Measurements from ENCODE around the gene RGS4. TPM values are rescaled to one million over a fixed set of nuclear protein-coding genes. Genes with fewer than 3 reads are reported as not detected.
"Not testable (repeated sequence)": the region's sequence is repeated elsewhere in the genome, so short reads cannot be mapped to it uniquely, and the experiment has no call there.

The RGS4 gene
- total RNA-seq, 1 donor from 2014 or later = 2.1 TPM

DNA sequence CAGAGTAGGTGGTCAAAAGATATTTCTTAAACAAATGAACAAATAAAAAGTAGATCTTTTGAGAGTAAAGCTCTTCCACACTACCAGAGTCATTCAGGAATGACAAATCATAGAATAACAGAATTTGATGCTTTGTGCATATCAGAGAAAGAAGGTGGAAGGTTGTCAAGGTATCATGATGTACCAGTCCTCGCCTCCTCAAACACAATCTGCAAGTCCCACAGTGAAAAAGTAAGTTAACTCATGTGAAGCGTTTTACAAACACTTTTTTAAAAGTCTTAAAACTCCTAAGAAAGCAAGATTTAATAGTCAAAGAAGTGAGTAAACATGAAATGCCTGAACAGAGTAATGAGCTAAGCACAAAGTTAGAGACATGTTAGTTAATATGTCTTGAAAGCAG, 2.5 kb upstream of the RGS4 start:
- no peak for DNase-seq (ENCODE audit: low spot score)

DNA sequence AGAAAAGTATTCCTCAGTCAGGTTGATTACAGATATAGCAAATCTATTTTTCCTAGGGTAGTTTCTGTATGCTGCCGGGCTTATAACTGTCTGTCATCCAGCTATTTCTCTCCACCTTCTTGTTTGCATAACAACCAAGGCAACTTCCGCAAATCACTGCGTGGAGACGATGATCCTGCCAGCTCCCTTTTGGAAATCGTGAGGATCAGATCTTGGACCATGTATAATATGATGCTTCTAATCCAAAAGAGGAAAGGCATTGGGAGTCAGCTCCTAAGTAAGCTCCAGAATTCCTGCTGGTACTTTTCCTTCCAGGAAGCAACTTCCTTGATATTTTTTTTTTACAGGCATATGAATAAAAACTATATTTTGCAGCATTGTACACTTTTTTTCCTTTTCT, 445 bp upstream of the RGS4 start:
- no peak for DNase-seq (ENCODE audit: low spot score)

DNA sequence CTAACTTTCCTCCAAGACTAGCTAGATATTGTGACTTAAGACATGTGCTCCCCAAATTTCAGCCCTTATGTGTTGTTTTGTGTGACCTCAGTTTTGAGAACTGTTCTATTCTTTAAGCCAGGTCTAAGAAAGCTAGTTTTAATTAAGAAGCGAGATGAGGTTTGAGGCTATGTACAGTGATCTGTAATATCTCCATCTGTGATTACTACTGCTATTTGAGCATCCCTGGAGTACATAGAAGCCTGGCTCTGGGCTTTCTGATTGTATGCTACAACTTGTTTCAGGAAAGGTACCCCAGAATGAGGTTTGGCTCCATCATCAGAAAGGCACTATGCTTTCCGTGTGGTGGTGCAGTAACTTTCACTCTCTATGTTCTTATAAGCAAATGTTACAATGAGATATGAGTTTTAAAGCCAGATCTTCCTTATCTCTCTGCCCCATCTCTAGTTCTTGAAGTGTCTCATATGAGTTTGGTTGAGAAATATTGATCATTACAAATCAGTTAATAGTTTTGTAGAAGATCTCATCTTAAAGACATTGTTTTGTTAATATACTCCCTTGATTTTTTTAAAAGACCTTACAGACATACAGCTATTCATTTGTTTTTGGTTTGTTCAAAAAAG, 605 bp downstream of the RGS4 start:
- DNase-seq (ENCODE audit: low spot score) = no peak

DNA sequence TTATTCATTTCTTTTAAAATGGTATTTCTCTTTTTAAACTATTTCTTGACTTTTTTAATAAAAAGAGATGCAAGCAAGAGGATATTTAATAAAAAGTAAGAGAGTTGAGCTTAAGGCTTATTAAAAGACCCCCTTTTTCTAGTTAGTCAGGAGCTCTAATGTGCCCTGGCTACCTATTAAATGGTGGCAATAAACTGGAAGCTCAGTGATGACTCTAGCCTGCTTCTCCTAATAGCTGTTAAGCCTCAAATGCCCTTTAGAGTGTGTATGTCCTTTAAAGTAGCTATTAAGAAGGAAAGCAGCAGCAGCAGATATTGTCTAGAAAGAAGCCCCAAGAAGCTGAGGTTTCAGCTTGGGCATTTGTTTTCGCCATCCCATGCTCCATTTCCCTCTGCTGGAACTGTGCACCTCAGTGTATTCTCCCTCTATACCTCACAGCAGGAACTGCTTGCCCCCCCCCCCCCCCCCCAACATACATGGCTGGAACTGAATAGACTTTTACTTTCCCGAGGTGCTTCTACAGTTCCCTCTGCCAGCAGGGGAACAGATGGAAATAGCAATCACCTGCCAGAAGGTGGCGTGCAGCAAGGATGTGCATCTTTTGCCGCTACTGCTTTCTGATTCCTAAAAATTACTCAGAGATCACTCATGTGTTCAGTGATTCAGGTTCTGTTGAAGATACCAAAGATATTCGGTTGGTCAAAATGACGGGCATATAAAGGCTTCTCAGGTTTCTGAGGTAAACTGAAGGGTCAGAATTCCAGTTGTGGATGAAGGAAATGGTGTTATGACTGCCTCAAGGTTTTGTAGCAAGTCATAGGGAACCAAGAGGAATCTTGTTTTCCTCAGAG, 2.5 kb downstream of the RGS4 start:
- no peak for DNase-seq (ENCODE audit: low spot score)

DNA sequence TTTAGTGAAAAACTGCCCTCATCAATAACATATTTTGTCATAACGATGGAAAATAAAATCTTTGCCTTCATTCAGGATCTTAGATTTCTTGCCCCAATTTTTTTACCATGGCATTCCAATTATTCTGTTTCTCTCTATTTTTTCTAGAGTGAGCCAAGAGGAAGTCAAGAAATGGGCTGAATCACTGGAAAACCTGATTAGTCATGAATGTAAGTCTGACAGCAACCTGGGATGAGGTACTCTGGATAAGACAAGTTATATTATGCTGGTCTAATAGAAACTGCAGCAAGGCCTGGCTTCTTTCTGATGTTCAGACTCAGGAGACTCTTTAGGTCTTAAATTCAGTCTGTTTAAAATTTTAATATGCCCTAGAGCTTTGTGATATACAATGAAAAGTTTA, 3.5 kb downstream of the RGS4 start:
- no peak for DNase-seq (ENCODE audit: low spot score)

DNA sequence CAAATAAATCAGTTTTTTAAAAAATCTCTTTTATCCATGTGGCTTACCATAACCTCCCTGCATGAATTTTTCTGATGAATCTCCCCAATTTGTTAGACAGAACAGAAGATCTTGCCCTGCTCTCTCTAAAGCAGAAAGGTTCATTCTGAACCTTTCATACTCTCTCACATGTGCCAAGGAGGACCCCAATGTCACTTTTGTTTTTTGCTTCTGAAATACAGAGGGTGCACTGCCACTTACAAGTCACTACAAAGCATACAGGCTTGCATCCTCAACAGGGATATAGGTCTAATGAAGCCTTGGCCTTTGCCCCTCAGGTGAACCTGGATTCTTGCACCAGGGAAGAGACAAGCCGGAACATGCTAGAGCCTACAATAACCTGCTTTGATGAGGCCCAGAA, 4.8 kb downstream of the RGS4 start:
- no peak for DNase-seq (ENCODE audit: low spot score)

DNA sequence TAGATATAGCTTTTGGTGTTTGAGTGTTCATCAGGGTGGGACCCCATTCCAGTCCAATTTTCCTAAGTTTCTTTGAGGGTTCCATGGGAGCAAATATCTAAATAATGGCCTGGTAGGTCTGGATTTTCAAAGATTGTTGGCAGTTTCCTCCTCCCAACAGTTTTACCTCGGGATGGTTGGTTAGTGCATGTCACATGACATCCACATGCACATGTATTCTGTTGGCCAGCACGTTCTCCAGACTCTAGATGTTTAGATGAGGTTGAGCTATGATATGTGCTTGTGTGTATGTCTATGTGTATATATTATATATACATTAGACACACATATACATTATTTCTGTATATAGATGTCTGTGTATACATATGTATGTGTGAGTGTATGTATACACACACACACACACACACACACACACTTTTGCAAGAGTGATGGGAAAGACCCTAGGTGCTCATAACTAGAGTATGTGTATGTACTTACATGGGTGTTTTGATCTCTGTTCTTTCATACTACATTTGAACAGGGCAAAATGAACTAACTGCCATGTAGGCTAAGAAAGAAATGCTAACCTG, 5.6 kb downstream of the RGS4 start:
- DNase-seq (ENCODE audit: low spot score) = no peak

DNA sequence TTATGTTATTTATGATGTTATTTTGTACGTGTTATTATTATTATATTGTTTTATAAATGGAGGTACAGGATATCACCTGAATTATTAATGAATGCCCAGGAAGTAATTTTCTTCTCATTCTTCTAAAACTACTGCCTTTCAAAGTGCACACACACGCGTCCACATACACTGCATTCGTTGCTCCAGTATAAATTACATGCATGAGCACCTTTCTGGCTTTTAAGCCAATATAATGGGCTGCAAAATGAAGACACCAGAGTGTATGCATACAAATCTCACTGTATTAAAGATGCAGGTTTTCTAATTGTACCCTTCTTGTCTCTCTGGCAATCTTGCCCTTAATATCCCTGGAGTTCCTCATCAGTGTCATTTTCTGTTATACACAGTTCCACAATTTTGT, 6.9 kb downstream of the RGS4 start:
- DNase-seq (ENCODE audit: low spot score) = no peak

DNA sequence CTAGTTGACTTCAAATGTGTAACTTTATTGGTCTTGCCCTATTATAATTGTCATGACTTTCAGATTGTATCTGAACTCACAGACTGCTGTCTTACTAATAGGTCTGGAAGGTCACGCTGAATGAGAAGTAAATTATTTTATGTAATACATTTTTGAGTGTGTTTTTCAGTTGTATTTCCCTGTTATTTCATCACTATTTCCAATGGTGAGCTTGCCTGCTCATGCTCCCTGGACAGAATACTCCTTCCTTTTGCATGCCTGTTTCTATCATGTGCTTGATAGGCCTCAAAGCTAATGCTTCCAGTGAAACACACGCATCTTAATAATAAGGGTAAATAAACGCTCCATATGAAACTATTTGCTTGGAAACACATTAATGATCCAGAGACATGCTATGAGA, 7.3 kb downstream of the RGS4 start:
- no peak for DNase-seq (ENCODE audit: low spot score)

DNA sequence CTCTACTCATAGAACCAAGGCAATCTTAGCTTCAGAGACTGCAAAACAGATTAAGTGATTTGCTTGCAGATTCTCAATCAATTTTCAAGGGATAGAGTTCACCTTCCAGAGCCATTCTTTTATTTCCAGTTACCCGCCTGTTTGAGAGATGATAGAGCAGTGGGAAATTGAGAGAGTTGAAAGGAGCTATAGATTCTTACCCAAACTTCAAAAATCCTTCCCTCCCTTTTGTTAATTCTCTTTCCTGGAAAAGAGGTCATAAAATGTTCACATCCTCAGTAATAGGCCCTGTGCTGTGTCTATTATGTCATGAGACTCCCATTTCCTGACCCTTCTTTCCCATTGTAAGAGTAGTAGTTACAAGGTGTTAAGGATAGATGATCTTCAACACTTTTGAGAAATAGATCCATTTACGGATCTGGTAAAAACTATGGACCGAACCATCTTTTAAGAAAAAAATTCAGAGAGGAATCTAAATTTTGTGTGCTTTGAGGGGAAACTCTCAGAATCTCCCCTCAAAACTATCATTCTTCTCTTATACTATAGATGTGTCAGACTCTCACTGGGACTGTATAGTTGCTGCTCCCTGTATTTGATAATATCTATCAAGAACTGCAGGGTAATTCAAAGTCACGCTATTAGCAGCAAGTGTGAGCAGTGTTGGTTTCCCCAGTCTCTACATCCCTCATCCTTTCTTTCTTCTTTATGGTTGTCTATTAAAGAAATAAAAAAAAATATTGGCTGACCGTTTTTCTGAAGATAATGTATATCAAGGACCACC, 8.0 kb downstream of the RGS4 start:
- DNase-seq (ENCODE audit: low spot score) = no peak

DNA sequence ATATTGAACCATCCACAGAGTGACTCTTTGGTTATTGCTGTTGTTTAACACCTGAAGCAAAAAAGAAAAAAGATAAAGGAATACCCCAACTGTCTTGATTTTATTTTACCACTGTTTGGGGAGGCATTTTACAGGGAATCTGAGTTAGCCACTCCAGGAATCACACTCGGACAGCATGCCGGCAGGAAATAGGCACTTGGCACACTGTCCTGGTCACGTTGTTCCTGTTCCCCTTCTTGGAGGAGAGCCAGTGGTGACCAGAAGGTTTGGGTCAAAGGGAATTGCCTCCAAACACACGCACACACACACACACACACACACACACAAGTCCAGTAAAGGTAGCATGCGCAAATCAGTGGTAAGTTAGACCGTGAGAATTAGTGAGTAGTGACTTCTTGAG, 13.8 kb downstream of the RGS4 start:
- no peak for DNase-seq (ENCODE audit: low spot score)

DNA sequence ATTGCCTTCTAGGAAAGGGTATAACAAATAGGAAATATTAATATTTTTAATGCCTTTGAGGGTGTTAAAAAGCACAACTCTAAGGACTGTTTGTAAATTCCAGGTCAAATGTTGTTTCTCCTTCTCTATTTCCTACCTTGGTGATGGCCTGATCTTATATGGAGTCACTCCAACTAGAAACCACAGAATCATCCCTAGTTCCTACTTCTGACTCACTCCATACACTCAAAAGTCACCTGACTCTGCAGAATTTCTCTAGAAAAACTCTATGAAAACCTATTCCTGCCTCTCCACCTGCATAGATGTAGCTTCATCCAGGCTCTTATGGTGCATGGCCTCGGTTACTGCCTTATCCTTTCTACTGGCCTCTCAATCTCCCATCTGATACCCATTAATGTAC, 14.5 kb downstream of the RGS4 start:
- no peak for DNase-seq (ENCODE audit: low spot score)

DNA sequence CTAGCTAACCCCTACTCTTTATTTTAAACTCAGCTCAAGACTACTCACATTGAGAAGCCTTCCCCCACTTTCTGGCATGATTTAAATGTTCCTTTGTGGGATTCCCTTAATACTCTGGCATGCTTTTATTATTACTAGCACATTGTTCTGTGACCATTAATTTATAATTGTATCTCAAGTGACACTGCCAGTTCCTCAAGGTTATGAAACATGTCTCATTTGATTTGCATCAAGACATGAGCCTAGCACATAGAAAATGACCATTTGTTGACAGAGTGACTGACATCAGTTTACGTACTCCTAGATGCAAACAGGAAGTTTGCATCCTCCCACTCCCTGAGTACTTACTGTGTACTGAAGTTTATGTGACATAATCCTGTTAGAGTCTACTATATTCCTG, 15.2 kb downstream of the RGS4 start:
- DNase-seq (ENCODE audit: low spot score) = no peak

DNA sequence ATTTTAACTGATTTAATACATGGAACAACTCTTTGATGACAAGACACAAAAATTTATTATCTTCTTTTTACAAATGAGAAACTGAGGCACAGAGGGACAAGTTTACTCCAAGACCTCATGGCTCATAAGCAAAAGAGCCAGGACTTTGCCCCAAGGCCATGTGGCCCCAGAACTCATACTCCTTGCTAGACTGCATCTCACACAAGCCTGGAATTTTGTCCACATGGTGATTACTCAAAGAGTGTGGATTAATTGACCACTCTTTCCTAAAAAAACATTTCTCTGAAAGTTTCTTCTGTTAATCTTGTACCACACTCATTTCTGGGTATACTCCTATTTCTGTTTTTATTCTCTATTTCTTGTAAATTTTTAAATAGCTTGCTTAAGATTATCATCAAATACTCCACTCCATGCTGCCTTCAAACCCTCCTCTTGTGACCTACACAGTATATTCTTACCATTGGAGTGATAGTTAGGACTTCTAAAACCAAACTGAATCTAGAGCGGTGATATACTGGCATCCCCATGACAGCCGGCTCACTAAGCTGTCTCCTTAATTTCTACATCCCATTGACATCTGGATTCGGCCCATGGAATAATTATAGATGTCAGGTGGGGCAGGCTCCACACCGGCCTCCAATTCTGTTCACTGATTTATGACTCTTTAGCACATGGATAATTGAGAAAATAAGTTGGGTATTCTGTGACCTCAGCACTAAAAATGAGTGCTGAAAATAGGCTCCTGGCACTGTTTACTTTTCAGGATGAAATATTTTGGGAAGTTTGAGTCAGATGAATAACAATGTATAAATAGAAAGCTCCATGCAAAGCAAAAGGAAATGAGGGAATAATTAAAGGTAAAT, 16.1 kb downstream of the RGS4 start:
- DNase-seq (ENCODE audit: low spot score) = no peak

DNA sequence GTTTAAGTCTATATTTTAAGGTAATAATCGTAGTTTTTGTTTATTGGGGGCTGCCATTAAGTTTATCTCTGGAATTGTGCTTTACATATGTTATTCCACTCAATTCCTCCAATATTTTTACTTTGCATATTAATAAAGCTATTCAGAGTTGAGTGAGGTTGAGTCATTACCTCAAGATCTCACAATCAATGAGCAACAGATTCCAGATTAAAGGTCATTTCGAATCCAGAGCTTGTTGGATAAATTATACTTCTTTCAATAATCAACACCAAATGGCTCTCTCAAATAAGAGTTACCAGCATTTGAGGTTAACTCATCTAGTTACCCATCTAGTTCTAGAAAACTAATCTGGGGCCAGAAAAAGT, 16.7 kb downstream of the RGS4 start:
- no peak for DNase-seq (ENCODE audit: low spot score)

DNA sequence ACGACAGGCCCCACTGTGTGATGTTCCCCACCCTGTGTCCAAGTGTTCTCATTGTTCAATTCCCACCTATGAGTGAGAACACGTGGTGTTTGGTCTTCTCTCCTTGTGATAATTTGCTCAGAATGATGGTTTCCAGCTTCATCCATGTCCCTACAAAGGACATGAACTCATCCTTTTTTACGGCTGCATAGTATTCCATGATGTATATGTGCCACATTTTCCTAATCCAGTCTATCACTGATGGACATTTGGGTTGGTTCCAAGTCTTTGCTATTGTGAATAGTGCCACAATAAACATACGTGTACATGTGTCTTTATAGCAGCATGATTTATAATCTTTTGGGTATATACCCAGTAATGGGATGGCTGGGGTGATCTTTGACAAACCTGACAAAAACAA, 20.0 kb downstream of the RGS4 start:
- not testable (repeated sequence) for DNase-seq (ENCODE audit: low spot score)

DNA sequence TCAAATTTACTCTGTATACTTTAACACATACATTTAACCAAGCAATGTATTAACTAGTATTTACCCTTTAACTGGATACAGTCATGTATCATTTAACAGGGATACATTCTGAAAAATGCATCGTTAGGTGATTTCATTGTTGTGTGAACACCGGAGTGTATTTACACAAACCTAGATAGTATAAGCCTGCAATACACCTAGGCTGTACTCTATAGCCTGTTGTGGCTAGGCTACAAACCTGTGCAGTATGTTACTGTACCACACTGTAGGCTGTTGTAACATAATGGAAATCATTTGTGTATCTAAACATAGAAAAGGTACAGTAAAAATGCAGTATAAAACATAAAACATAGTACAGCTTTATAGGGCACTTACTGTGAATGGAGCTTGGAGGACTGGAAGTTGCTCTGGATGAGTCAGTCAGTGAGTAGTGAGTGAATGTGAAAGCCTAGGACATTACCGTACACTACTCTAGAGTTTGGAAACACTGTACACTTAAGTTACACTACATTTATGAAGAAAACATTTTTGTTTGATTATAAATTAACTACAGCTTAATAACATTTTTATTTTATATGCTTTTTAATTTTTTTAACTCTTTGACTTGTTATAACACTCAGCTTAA, 21.3 kb downstream of the RGS4 start:
- DNase-seq (ENCODE audit: low spot score) = no peak

DNA sequence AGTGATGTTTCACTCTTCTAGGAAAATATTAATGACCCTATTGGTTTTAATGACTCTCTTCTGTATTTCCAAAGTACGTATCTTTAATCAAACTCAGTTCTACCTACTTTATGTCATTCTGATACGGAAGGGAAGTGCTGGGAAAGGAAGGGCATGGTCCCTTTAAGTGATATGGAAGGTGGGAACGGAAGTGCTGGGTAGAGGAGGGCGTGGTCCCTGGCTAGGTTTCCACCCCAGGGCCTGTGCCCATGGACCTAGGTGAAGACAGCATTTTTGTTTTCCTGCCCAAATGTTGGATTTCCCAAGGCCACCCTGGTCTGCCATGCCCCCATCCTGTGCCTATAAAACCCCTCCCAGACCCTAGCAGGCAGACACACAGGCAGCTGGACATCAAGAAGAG, 24.0 kb downstream of the RGS4 start:
- DNase-seq (ENCODE audit: low spot score) = no peak

DNA sequence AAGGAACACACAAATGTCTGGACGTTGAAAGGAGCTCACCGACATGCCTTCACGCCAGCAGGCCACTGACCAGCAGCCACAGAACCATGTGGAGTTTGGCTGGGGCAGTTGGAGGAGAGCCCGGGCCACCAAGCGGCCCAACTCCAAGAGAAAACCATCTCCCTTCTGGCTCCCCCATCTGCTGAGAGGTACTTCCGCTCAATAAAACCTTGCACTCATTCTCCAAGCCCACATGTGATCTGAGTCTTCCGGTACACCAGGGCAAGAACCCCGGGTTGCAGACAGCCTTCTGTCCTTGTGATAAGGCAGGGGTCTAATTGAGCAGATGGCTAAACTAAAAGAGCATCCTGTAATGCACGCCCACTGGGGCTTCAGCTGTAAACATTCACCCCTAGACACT, 24.4 kb downstream of the RGS4 start:
- DNase-seq (ENCODE audit: low spot score) = no peak

DNA sequence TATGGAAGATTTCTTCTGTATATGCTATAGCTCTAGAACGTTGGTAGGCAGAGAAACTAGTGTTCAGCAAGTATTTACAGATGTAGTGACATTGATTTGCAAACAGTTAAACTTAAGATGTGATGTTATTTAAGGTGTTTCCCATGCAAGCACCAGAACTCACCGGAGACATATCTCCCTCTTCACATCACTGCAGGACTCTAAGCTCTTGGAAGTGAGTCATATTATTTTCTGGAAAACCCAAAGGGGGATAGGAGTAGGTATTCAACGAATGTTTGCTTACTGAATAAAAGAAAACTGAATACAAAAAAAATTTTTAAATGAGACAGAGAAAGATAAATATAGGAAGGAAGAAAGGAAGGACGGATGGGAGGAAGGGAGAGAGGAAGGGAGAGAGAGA, 25.0 kb downstream of the RGS4 start:
- DNase-seq (ENCODE audit: low spot score) = no peak

DNA sequence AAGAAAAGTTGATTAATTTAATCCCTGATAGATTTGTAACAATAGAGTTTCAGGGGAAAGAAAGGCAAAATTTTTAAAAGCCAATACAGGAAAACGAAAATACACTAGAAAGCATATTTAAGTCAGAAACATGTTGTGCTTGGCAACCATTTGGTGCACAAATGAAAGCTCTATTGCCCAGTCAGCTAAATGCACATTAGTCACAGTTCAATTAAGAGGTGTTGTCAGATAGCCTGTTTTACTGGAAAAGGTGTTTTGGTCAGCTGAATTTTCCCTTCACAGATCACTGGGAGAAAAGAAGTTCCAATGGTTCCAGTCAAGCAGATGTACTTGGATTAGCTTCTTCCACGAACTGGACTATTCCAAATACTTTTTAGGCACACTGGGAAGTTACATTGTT, 25.4 kb downstream of the RGS4 start:
- no peak for DNase-seq (ENCODE audit: low spot score)
